GM12892 (cell line): ENCODE data around the gene PRDM15.

Source experiments
- DNase-seq: peaks from one replicate; pipeline ENCODE4 v3.0.0; 2011; ENCODE audit not compliant: insufficient read length
- FAIRE-seq: peaks from 2 replicates; lab custom pipeline; 2011; peaks lifted over from hg19 to GRCh38; lab: Jason Lieb, UNC
- POLR2A ChIP-seq: IDR thresholded peaks from 2 replicates; pipeline ENCODE4 v1.6.1; 2011; ENCODE audit warnings: low read depth, low read length, control low read depth
- POLR2AphosphoS5 ChIP-seq: IDR thresholded peaks from 2 replicates; pipeline ENCODE4 v1.6.1; 2011; ENCODE audit warnings: low read depth, low read length, control low read depth
- TAF1 ChIP-seq: IDR thresholded peaks from 2 replicates; pipeline ENCODE4 v1.6.1; 2011; ENCODE audit warnings: low read depth, mild to moderate bottlenecking, control low read depth, low read length, borderline replicate concordance

The PRDM15 gene

GRCh38 chr21:41869771-41870170 is 9.4 kb downstream of the PRDM15 start:
- FAIRE-seq (no peak), DNase-seq (no peak)
- TF ChIP-seq TAF1 (no peak), POLR2AphosphoS5 (no peak), POLR2A (no peak)

DNA sequence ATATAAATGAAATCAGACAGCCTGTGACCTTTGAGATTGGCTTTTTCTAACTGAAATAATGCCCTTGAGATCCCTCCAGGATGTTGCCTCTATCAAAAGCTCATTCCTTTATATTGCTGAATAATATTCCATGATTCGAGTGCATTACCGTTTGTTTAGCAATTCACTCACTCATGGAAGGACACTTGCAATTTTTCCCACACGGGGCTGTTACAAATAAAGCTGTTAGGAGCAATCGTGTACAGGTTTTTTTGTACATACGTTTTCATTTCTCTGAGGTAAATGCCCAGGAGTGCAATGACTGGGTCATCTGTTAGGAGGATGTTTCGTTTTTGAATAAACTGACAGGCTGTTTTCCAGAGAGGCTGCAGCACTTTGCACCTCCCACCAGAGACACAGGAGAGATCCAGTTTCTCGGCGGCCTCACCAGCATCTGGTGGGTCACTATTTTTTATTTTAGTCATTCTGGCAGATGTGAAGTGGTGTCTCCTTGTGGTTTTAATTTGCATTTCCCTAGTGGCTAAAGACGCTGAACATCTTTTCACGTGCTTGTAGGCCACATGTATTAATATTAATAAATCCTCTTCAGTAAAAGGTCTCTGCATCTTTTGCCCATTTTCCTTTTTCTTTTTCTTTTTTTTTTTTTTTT is 11.0 kb downstream of the PRDM15 start:
- TF ChIP-seq TAF1 (no peak), POLR2AphosphoS5 (no peak), POLR2A (no peak)
- peak; percentile 57 for DNase-seq
- FAIRE-seq, result peak; percentile 85

DNA sequence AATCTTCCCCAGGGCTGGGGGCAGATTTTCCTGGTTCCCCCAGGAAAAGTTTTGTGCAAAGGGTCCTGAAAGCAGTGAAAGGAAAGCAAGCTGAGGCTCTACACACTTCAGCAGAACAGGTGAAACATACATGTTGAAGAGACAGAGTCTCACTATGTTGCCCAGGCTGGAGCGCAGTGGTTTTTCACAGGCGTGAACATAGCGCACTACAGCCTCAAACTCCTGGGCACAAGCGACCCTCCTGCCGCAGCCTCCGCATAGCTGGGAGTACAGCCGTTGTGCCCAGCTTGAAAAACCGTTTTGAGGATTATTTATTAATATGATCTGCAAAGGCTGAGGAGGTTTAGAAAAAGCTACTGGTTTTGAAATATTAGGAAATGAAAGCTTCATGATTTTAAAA is 11.8 kb downstream of the PRDM15 start:
- DNase-seq (no peak), FAIRE-seq (no peak)
- TF ChIP-seq TAF1, result no peak
- no peak for TF ChIP-seq POLR2AphosphoS5
- TF ChIP-seq POLR2A, result no peak

- DNase-seq (no peak), FAIRE-seq (no peak)
- TF ChIP-seq TAF1 (no peak), POLR2A (no peak), POLR2AphosphoS5 (no peak)
These were observed 12.8 kb downstream of the PRDM15 start for GRCh38 chr21:41866274-41866809.

DNA sequence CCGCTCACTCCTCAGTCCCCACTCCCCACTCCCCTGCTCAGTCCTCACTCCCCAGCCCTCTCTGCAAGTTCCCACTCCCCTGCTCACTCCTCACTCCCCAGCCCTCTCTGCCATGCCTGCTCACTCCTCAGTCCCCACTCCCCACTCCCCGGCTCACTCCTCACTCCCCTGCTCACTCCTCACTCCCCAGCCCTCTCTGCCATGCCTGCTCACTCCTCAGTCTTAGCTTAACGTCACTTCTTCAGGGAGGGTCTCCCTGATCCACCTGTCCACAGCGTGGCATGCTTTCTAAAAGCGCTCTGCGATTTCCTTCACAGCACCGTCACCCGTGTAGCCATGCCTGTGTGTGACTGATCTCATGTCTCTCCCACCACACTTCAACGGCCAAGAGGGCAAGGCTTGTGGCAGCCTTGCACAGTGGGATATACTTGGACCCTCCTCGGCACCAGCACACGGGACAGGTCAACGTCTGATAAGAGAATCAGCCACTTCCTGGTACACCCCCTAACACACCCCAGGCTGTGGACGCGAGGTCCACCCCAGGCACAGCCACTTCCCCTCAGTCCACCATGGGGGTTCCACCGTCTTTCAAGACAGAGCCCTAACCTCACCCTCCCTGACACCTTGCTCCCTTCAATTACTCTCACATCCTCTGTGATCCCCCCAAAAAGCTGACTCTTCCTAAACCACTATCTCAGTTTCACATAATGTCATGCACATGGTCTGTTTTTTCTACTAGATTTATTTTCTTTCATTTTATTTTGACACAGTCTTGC is 14.0 kb downstream of the PRDM15 start:
- no peak for TF ChIP-seq TAF1
- 0 out of 2 replicates have a peak, but pooled peaks have one; percentile 35 for TF ChIP-seq POLR2A
- FAIRE-seq, result peak; percentile 92
- peak; percentile 51 for DNase-seq

- TF ChIP-seq POLR2A (no peak), TAF1 (no peak), POLR2AphosphoS5 (no peak)
- no peak for FAIRE-seq
- no peak for DNase-seq
These were observed 14.7 kb downstream of the PRDM15 start for GRCh38 chr21:41864311-41865001.

DNA sequence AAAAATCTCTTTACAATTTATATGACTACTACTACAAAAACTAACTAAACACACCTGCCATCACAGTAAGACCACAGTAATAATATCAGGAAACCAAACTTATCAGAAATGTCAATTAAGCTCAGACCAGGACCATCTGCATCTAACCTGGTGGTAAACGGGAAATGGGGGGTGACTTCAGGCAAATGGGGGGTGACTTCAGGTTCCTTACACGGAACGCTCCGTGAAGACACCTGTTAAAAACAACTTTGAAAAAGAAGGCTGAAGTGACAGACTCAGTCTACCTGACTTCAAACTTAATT is 15.8 kb downstream of the PRDM15 start:
- FAIRE-seq, result peak; percentile 48
- no peak for TF ChIP-seq POLR2AphosphoS5
- no peak for TF ChIP-seq TAF1
- no peak for TF ChIP-seq POLR2A
- no peak for DNase-seq

DNA sequence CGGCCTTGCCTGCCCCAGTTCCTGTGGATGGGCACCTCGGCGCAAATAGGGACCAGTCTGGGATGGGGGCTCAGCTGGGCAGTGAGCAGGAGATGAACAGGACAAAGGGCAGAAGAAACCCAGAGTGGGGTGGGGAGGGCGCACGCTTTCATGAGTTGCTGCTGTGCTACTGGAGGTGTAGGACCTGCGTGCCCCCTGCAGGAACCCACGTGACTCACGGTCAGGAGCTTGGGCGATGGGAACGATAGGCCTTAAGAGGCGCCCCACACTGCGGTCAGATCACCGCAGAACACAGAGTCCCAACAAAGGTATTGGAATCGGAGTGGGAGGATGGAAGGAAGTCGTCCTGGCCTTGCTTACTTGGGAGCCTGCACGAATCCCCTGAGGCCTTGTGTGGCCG is 17.2 kb downstream of the PRDM15 start:
- no peak for TF ChIP-seq POLR2A
- no peak for TF ChIP-seq POLR2AphosphoS5
- no peak for TF ChIP-seq TAF1
- no peak for DNase-seq

DNA sequence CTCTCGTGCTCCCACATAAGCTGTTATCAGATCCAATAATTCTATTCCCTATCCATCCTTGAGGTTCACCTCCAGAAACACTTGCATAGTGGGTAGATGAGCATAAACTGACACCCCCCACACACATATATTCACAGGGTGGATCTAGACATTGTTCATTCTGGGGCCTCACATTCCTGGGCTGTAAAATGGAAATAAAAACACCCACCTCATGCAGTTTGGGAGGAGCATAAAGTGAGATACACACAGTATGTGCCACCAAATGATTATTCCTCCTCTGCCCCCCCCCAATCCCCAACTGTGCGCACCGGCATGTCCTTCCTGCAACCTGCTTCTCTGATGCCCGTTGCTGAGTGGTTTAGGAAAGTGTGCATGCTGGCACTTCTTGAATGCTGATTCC is 17.9 kb downstream of the PRDM15 start:
- FAIRE-seq (no peak), DNase-seq (no peak)
- TF ChIP-seq TAF1 (no peak), POLR2A (no peak), POLR2AphosphoS5 (no peak)

More for the DNA sequence above, 17.2 kb downstream of the PRDM15 start:
- FAIRE-seq, result peak; percentile 96

DNA sequence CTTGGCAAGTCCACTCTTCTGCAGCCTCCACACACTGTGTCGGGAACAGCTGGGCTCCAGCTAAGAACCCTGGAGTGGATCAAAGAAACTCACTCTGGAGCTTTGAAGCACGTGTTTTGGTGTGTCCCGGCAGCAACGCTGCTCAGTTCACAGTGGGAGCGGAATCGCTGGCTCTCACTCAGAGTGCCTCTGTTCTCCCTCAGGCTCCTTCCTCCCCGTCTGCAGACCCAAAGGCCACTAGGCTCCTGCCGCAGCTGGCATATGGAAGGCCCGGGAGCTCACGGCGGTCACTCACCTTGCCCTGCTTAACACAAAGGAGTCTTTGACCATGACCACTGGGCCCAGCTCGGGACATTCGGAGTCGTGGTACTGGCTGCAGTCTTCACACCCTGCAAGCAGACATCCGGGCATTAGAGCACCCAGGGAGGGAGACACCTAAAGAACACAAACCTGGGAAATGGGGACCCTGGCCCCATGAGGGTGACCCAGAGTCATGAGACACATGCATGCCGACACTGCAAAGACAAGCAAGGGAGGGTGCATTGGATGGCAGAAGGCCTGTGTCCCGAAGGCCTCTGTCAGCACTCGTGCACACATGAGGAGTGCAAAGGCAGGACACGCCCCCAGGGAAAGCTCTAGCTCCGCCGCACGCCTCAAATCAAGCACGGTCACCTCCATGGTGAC is 19.7 kb downstream of the PRDM15 start:
- TF ChIP-seq TAF1, result no peak
- TF ChIP-seq POLR2A, result no peak
- TF ChIP-seq POLR2AphosphoS5, result no peak
- DNase-seq (no peak), FAIRE-seq (no peak)

GRCh38 chr21:41858466-41859296 is 20.5 kb downstream of the PRDM15 start:
- FAIRE-seq (no peak), DNase-seq (no peak)
- TF ChIP-seq POLR2AphosphoS5 (no peak), TAF1 (no peak)

DNA sequence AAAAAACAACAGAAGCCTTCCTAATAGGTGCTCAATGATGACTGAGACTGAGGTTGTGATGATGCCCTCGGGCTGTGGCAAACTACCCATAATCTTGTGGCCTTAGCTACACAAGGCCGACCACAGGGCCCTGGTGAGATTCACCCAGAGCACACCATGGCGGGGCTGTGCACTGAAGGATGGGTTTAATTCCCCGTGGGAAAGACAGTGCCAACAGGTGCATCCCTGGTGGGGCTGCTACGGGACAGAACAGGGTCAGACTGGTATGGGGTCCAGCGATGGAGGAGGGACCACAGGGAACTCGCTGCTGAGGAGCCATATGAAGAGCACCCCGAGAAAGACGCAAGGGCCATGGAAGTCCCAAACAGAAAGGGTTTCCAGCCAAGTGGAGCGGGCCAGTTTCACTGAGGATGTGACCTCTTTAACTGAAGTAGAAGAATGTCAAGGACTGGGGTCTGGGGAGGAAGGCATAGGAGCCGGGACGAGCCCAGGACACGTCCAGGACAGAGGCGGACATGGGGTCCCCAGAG is 21.3 kb downstream of the PRDM15 start:
- DNase-seq, result no peak
- FAIRE-seq, result no peak
- TF ChIP-seq TAF1, result no peak
